Astrocyte of the spinal cord (primary cell): Measurements from ENCODE around the gene AGPAT4.

Experiments
- DNase-seq: peaks from one replicate; pipeline ENCODE4 v3.0.0; 2011; ENCODE audit warnings: low read depth, low spot score
- H3K4me3 ChIP-seq: 2 replicates; pipeline ENCODE4 v1.5.1; 2011; ENCODE audit warnings: low read depth, mild to moderate bottlenecking, low read length, moderate library complexity
- CTCF ChIP-seq: IDR thresholded peaks from 2 replicates; pipeline ENCODE4 v1.5.1; 2012; ENCODE audit warnings: low read depth, mild to moderate bottlenecking, low read length, inconsistent platforms
- in situ Hi-C: cut with HindIII; loops from 2 replicates; pipeline ENCODE4 v1.10.0; 2017; ENCODE audit warnings: low sequenced_read_pairs

The AGPAT4 gene

GRCh38 chr6:161265554-161265953, 8.3 kb downstream of the AGPAT4 start:
- no peak overlapping the region for H3K4me3 ChIP-seq
- DNase-seq, result no peak
- in situ Hi-C loops, result no loop called here

GRCh38 chr6:161264181-161264580, 9.7 kb downstream of the AGPAT4 start:
- in situ Hi-C loops, result no loop called here
- no peak for DNase-seq
- TF ChIP-seq CTCF, result no peak
- H3K4me3 ChIP-seq, result no peak overlapping the region

More at GRCh38 chr6:161265554-161265953, 8.3 kb downstream of the AGPAT4 start:
- TF ChIP-seq CTCF, result no peak

- in situ Hi-C loops, result no loop called here
- DNase-seq, result no peak
- no peak overlapping the region for H3K4me3 ChIP-seq
- TF ChIP-seq CTCF, result no peak
Measured at GRCh38 chr6:161261816-161262215, 12.0 kb downstream of the AGPAT4 start.

- TF ChIP-seq CTCF, result no peak
- in situ Hi-C loops, result no loop called here
- peak; percentile 48 for DNase-seq
- no peak overlapping the region for H3K4me3 ChIP-seq
Measured at GRCh38 chr6:161261325-161261724, 12.5 kb downstream of the AGPAT4 start.

GRCh38 chr6:161259302-161259701, 14.6 kb downstream of the AGPAT4 start:
- TF ChIP-seq CTCF, result no peak
- H3K4me3 ChIP-seq, result no peak overlapping the region
- in situ Hi-C loops, result no loop called here
- DNase-seq, result no peak

- TF ChIP-seq CTCF, result no peak
- no peak overlapping the region for H3K4me3 ChIP-seq
- peak; percentile 97 for DNase-seq
- in situ Hi-C loops, result no loop called here
Measured at GRCh38 chr6:161257793-161258457, 15.9 kb downstream of the AGPAT4 start.
